GM21447 (cell line): ENCODE data around the gene HAVCR2.
A peak's percentile ranks its signal among the peaks of the same experiment; 100 is the strongest.
"Not testable (repeated sequence)": the region's sequence is repeated elsewhere in the genome, so short reads cannot be mapped to it uniquely, and the experiment has no call there.

Experiments
- ATAC-seq: cut with Tn5 transposase; IDR thresholded peaks from one replicate; pipeline ENCODE4 v1.9.1; 2021; ENCODE audit not compliant: unreplicated experiment

The HAVCR2 gene

DNA sequence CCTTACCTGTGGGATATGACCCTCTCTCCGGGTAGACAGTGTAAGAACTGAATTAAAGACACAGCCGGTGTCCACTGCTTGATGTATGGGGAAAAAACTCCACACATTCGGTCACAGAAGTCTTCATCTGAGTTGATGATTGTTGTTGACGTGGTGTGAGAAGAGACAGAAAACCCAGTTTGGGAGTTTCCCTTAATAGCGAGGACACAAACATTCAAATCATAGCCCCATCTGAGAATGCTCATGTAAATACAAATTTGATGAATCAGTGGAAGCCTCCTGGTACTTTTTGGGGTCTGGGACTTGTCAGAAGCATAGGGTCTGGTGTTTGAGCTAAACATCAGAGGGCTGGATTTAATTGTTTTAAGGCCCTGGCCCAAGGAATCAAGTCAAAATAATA, 60.9 kb downstream of the HAVCR2 start:
- ATAC-seq, result no peak

DNA sequence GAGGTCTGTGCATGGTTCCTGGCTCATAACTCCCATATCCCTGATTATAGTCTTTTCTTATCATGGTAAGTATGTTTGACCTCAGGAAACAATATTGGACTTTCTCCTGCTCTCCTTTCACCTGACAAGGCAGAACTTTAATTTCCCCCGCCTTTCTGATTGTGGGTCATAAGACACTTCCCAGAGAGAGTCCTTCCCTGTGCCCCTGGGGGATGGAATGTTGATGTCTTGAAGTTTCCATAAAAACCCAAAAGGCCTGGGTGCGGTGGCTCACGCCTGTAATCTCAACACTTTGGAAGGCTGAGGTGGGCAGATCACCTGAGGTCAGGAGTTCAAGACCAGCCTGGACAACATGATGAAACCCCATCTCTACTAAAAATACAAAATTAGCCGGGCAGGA, 61.8 kb downstream of the HAVCR2 start:
- ATAC-seq, result not testable (repeated sequence)

GRCh38 chr5:157046041-157046440, 62.8 kb downstream of the HAVCR2 start:
- ATAC-seq, result no peak

DNA sequence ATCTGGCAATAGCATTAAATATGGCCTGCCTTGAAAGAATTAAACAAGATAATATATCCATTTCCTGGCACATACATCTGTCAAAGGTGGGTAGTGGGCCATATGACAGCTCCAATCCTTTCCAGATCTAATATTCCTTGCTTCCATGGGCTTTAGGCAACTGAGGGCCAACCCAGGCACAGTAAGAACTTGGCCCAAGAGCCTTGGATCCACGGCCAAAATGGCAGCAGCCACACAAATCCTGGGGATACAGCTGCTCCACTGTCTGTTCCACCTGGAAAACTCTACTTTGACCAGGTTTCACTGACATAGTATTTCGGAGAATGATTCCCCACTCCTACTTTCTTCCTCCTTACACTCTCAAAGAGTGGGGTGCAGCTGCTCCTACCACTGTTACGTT, 63.2 kb downstream of the HAVCR2 start:
- no peak for ATAC-seq

DNA sequence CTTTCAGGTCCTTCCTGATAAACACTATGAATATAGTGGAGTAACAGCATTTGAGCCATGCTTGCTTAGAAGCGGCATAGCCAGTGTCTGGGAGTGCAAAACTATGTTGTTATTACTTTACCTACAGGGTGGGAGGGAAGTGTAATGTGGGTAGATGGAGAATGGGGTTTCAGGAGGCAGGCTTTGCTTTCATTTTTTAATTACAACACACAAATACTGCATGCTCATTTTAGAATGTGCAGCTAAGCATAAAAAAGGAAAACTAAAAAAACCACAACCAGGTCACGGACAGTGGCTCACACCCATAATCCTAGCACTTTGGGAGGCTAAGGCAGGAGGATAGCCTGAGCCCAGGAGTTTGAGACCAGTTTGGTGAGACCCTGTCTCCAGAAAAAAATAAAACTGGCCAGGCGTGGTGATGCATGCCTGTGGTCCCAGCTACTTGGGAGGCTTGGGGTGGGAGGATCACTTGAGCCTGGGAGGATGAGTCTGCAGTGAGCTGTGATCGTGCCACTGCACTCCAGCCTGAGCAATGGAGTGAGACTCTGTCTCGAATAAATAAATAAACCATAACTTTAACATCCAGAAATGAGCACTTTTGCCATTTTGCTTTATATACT, 70.2 kb downstream of the HAVCR2 start:
- peak; percentile 58 for ATAC-seq
